GM12864 (cell line): Measurements from ENCODE around the gene SLCO1B1.
"Not testable (repeated sequence)": the region's sequence is repeated elsewhere in the genome, so short reads cannot be mapped to it uniquely, and the experiment has no call there.

Experiments used
- DNase-seq: peaks from one replicate; pipeline ENCODE4 v3.0.0-alpha.2; 2011; ENCODE audit warnings: low read depth
- H3K4me3 ChIP-seq: 2 replicates; pipeline ENCODE4 v1.5.1; 2011; ENCODE audit warnings: mild to moderate bottlenecking, low read depth, low read length, control low read depth
- TF ChIP-seq, protein P1 (sequence below): IDR thresholded peaks from 2 replicates; pipeline ENCODE4 v1.5.1; 2011; ENCODE audit warnings: low read depth, mild to moderate bottlenecking, moderate library complexity, low read length, control low read depth, inconsistent platforms; ENCODE audit errors: missing control alignments

The SLCO1B1 gene

DNA sequence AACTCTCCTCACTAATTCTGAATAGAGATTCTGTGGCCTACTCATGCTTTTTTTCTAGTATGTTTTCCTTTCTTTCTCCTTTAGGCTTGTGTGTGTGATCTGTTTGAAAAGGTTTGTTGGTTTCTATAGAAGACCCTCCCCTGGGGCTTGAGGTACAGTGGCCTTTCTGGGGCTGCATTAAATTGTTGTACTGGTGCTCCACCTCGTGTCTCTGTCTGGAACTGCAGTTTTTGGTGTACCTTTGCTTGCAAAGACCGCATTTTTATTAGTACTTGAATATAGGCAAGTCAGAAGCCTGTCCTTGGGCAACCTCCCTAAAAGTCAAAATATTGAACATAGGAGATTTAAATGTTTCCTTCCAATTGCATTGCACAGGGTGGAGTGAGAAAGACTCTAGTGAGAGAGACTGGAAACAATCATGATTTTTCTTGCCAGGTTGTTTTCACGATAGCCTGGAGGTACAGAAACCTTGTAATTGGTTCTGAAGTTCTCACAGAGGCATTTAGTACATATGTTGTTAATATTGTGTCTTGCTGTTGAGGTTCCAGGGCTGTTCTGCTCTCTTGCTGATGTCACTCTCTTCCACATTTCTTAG lies 39.0 kb downstream of the SLCO1B1 start:
- DNase-seq: peak; percentile 10
- TF ChIP-seq, protein P1, sequence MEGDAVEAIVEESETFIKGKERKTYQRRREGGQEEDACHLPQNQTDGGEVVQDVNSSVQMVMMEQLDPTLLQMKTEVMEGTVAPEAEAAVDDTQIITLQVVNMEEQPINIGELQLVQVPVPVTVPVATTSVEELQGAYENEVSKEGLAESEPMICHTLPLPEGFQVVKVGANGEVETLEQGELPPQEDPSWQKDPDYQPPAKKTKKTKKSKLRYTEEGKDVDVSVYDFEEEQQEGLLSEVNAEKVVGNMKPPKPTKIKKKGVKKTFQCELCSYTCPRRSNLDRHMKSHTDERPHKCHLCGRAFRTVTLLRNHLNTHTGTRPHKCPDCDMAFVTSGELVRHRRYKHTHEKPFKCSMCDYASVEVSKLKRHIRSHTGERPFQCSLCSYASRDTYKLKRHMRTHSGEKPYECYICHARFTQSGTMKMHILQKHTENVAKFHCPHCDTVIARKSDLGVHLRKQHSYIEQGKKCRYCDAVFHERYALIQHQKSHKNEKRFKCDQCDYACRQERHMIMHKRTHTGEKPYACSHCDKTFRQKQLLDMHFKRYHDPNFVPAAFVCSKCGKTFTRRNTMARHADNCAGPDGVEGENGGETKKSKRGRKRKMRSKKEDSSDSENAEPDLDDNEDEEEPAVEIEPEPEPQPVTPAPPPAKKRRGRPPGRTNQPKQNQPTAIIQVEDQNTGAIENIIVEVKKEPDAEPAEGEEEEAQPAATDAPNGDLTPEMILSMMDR: peak; percentile 78
- H3K4me3 ChIP-seq: no peak overlapping the region

DNA sequence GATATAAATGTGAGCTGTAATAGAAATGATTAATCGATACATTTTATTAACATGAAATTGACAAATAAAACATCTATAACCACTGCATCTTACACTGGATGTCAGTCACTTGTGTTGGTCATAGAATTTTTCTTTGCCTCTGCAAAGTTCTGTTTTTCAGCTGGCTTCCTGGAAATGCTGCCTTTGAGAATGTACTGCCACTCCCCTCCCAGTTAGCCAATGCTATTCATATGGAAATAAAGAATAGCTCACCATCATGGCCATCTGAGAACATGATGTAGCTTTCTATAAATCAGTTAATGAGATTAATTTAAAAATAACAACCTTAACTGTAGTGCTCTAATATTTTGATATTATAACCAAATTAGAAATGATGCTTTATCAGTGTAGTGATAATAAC lies 41.1 kb downstream of the SLCO1B1 start:
- no peak overlapping the region for H3K4me3 ChIP-seq
- no peak for DNase-seq
- TF ChIP-seq, protein P1: no peak

DNA sequence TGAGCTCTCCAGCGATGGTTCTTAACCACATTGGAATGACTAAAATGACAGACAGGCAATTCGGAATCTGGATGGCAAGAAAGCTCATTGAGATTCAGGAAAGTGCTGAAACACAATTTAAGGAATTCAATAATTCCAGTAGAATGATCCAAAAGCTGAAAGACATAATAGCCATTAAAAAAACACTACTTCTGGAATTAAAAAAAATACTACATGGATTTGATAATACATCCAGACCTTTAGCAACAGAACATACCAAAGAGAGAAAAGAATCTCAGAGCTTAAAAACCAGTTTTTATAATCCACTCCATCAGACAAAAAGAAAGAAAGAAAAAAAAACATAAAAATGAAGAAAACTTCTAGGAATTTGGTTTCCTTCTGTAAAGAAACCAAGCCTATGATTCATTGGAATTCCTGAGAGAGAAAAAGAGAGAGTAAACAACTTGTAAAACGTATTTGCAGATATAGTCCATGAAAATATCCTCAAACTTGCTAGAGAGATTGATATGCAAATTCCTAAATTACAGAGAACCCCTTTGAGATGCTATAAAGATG lies 52.8 kb downstream of the SLCO1B1 start:
- no peak for DNase-seq
- TF ChIP-seq, protein P1: no peak
- no peak overlapping the region for H3K4me3 ChIP-seq

DNA sequence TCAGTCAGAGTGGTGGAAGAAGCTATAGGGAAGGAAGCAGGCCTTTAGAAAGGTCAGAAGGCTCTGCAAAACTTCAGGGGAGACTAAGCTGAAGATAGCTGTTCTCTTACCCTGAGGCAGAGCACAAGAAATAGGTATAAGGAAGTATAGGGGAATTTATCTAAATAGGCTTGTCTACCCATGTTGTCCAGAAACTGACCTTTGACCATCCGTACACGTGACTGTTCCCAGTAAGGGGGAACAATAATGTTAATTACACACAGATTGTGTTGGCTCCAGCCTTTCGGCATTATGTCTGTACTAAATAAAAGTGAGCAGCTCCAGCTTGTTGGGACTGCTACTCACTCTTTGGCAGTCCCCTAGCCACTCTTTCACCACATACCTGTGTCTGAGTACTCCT lies 59.0 kb downstream of the SLCO1B1 start:
- TF ChIP-seq, protein P1: no peak
- H3K4me3 ChIP-seq: no peak overlapping the region
- no peak for DNase-seq

DNA sequence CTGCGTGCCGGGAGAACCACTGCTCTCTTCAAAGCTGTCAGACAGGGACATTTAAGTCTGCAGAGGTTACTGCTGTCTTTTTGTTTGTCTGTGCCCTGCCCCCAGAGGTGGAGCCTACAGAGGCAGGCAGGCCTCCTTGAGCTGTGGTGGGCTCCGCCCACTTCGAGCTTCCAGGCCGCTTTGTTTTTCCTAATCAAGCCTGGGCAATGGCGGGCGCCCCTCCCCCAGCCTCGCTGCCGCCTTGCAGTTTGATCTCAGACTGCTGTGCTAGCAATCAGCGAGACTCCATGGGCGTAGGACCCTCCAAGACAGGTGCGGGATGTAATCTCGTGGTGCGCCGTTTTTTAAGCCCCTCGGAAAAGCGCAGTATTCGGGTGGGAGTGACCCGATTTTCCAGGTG lies 83.4 kb downstream of the SLCO1B1 start:
- H3K4me3 ChIP-seq, DNase-seq: not testable (repeated sequence)

DNA sequence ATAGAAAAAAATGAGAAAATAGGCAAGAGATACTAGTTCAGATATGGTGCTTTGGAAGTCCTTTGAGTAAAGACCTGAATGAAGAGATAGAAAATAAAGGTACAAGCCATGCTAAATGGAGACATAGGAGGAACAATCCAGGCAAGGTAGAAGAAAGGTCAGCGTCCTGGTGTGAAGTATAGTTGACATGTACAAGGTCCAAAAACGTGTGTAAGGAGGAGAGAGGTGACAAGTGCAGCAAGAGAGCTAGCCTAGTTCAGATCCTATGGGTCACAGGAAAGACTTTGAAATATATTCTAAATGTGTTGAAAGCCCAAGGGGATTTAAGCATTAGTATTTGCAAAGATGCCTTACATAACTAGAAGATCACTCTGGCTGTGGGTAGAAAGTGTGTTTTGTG lies 88.2 kb downstream of the SLCO1B1 start:
- TF ChIP-seq, protein P1: no peak
- DNase-seq: no peak
- no peak overlapping the region for H3K4me3 ChIP-seq

DNA sequence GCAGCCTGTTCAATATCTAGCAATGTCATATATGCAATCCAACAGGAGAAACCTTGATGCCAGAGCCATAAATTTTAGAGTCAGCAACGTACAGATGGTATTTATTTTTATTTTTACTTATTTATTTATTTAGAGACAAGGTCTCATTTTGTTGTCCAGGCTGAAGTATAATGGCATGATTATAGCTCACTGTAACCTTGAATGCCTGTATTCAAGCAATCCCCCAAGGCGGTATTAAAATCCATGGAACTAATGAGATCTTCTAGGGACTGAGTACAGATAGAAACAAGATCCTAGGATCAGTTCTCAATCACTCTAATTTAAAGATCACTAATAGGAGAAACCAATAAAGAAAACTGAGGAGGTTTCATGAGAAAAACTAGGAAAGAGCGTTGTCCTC lies 89.3 kb downstream of the SLCO1B1 start:
- no peak for DNase-seq
- TF ChIP-seq, protein P1: no peak
- no peak overlapping the region for H3K4me3 ChIP-seq
